H9 (cell line): ENCODE data around the gene DIP2C. TPM values are rescaled to one million over a fixed set of nuclear protein-coding genes. Genes with fewer than 3 reads are reported as not detected.

Source experiments
- DNase-seq: peaks from one replicate; pipeline ENCODE4 v3.0.0-alpha.2; 2017
- H2AFZ ChIP-seq: one replicate; pipeline ENCODE4 v1.6.1; 2013; ENCODE audit warnings: mild to moderate bottlenecking, low read length, control low read depth, moderate library complexity
- H2AK5ac ChIP-seq: 2 replicates; pipeline ENCODE4 v1.6.1; 2013; ENCODE audit warnings: low read length, control low read depth, mixed read lengths; ENCODE audit not compliant: insufficient read length
- H2BK120ac ChIP-seq: one replicate; pipeline ENCODE4 v1.6.1; 2013; ENCODE audit warnings: low read depth, mild to moderate bottlenecking, low read length, control low read depth, inconsistent platforms; ENCODE audit not compliant: poor library complexity, severe bottlenecking
- H2BK12ac ChIP-seq: 2 replicates; pipeline ENCODE4 v1.6.1; 2013; ENCODE audit warnings: low read length, control low read depth, mixed read lengths, low read depth; ENCODE audit not compliant: insufficient read length
- H2BK15ac ChIP-seq: 2 replicates; pipeline ENCODE4 v1.6.1; 2013; ENCODE audit warnings: low read depth, low read length, control low read depth
- H2BK20ac ChIP-seq: one replicate; pipeline ENCODE4 v1.6.1; 2013; ENCODE audit warnings: low read depth, mild to moderate bottlenecking, low read length, control low read depth, inconsistent platforms; ENCODE audit not compliant: poor library complexity, severe bottlenecking
- H2BK5ac ChIP-seq: 2 replicates; pipeline ENCODE4 v1.6.1; 2013; ENCODE audit warnings: low read length, control low read depth, mixed read lengths; ENCODE audit not compliant: insufficient read length
- H3K14ac ChIP-seq: 2 replicates; pipeline ENCODE4 v1.6.1; 2013; ENCODE audit warnings: low read length, control low read depth; ENCODE audit not compliant: insufficient read depth
- H3K18ac ChIP-seq: 2 replicates; pipeline ENCODE4 v1.6.1; 2013; ENCODE audit warnings: low read depth, mild to moderate bottlenecking, mixed read lengths, low read length, control low read depth; ENCODE audit not compliant: insufficient read length
- H3K23ac ChIP-seq: 2 replicates; pipeline ENCODE4 v1.6.1; 2013; ENCODE audit warnings: low read length, control low read depth, mixed read lengths, low read depth; ENCODE audit not compliant: insufficient read length
- H3K23me2 ChIP-seq: 2 replicates; pipeline ENCODE4 v1.6.1; 2013; ENCODE audit warnings: low read depth, mild to moderate bottlenecking, mixed read lengths, low read length, control low read depth; ENCODE audit not compliant: insufficient read length, poor library complexity, severe bottlenecking
- H3K27ac ChIP-seq: 2 replicates; pipeline ENCODE4 v1.5.1; 2013; ENCODE audit warnings: low read length, control low read depth, mixed read lengths, low read depth; ENCODE audit not compliant: insufficient read length
- H3K27me3 ChIP-seq: 2 replicates; pipeline ENCODE4 v1.6.1; 2013; ENCODE audit warnings: low read length, control low read depth, inconsistent platforms; ENCODE audit not compliant: insufficient read depth
- H3K4ac ChIP-seq: 2 replicates; pipeline ENCODE4 v1.6.1; 2013; ENCODE audit warnings: low read depth, mild to moderate bottlenecking, control low read depth, inconsistent platforms, low read length, moderate library complexity
- H3K4me1 ChIP-seq: 2 replicates; pipeline ENCODE4 v1.6.1; 2013; ENCODE audit warnings: low read length, control low read depth, inconsistent platforms; ENCODE audit not compliant: insufficient read depth
- H3K4me2 ChIP-seq: 2 replicates; pipeline ENCODE4 v1.6.1; 2013; ENCODE audit warnings: low read length, control low read depth, mixed read lengths; ENCODE audit not compliant: insufficient read length, insufficient read depth
- H3K56ac ChIP-seq: 2 replicates; pipeline ENCODE4 v1.6.1; 2013; ENCODE audit warnings: low read depth, mild to moderate bottlenecking, mixed read lengths, low read length, control low read depth; ENCODE audit not compliant: insufficient read length
- H3K79me1 ChIP-seq: 2 replicates; pipeline ENCODE4 v1.6.1; 2013; ENCODE audit warnings: low read depth, mild to moderate bottlenecking, moderate library complexity, low read length, control low read depth, inconsistent platforms; ENCODE audit not compliant: insufficient read depth, poor library complexity, severe bottlenecking
- H3K79me2 ChIP-seq: 2 replicates; pipeline ENCODE4 v1.6.1; 2013; ENCODE audit warnings: low read length, control low read depth, inconsistent platforms; ENCODE audit not compliant: insufficient read depth
- H3K9ac ChIP-seq: 2 replicates; pipeline ENCODE4 v1.6.1; 2013; ENCODE audit warnings: low read length, control low read depth, mixed read lengths; ENCODE audit not compliant: insufficient read length; ENCODE audit errors: extremely low read depth
- H3K9me3 ChIP-seq: one replicate; pipeline ENCODE4 v1.6.1; 2013; ENCODE audit warnings: low read depth, low read length, inconsistent platforms; ENCODE audit not compliant: control insufficient read depth
- H3T11ph ChIP-seq: one replicate; pipeline ENCODE4 v1.6.1; 2013; ENCODE audit warnings: mild to moderate bottlenecking, low read length, control low read depth, inconsistent platforms
- H4K20me1 ChIP-seq: one replicate; pipeline ENCODE4 v1.6.1; 2013; ENCODE audit not compliant: control insufficient read depth, insufficient read length, insufficient read depth
- H4K5ac ChIP-seq: 2 replicates; pipeline ENCODE4 v1.6.1; 2013; ENCODE audit warnings: low read depth, mild to moderate bottlenecking, mixed read lengths, low read length, control low read depth; ENCODE audit not compliant: insufficient read length
- H4K8ac ChIP-seq: replicated peaks from 2 replicates; pipeline ENCODE4 v1.6.1; 2013; ENCODE audit warnings: low read length, control low read depth, mixed read lengths, low read depth; ENCODE audit not compliant: insufficient read length
- H4K91ac ChIP-seq: 2 replicates; pipeline ENCODE4 v1.6.1; 2013; ENCODE audit warnings: low read depth, mild to moderate bottlenecking, moderate library complexity, mixed read lengths, low read length, control low read depth; ENCODE audit not compliant: insufficient read length
- H3K27ac Mint-ChIP-seq, 3 experiments: 2 replicates in 2 of 3; 3 replicates in 1 of 3; pipeline ENCODE4 v1.8.0; 2020 to 2021; ENCODE audit warnings: mixed read lengths in 3 of 3, mild to moderate bottlenecking in 1 of 3, moderate library complexity in 1 of 3
- H3K27me3 Mint-ChIP-seq: 2 replicates; pipeline ENCODE4 v1.8.0; 2021; ENCODE audit warnings: low read depth, mild to moderate bottlenecking, moderate library complexity, mixed read lengths
- H3K36me3 Mint-ChIP-seq, 3 experiments: 2 replicates in 2 of 3; 3 replicates in 1 of 3; pipeline ENCODE4 v1.8.0; 2020 to 2021; ENCODE audit warnings: low read depth in 3 of 3, mixed read lengths in 3 of 3; ENCODE audit not compliant: insufficient read depth in 1 of 3
- H3K4me1 Mint-ChIP-seq, 2 experiments: 2 replicates each; pipeline ENCODE4 v1.8.0; 2020; ENCODE audit warnings: mixed read lengths in 2 of 2
- H3K4me3 Mint-ChIP-seq, 2 experiments: 2 replicates in 1 of 2; 3 replicates in 1 of 2; pipeline ENCODE4 v1.8.0; 2020 to 2021; ENCODE audit warnings: mild to moderate bottlenecking in 2 of 2, mixed read lengths in 2 of 2, moderate library complexity in 1 of 2
- H3K9me3 Mint-ChIP-seq, 2 experiments: 2 replicates in 1 of 2; 3 replicates in 1 of 2; pipeline ENCODE4 v1.8.0; 2020; ENCODE audit warnings: mild to moderate bottlenecking in 2 of 2, mixed read lengths in 2 of 2, moderate library complexity in 1 of 2
- WGBS: extraction: QIAGEN DNeasy Blood & Tissue Kit; methylation state at CpG from one replicate; pipeline ENCODE4 v1.1.7; 2013; ENCODE audit warnings: missing lambda C conversion rate, low lambda C conversion rate, mixed read lengths; ENCODE audit not compliant: insufficient read length; ENCODE audit errors: extremely low coverage; 5-methylcytosine and 5-hydroxymethylcytosine counted together
- total RNA-seq: library from RNA; stranded (reverse); gene quantifications from 2 replicates; pipeline ENCODE4 v1.2.1, GENCODE V29; 2021
- TF ChIP-seq, protein P1 (sequence below): fragments of 200-600 bp; sonication (generic); conservative IDR thresholded peaks from 3 replicates; pipeline ENCODE4 v1.8.0; 2021; ENCODE audit warnings: antibody characterized with exemption, mild to moderate bottlenecking

Gene DIP2C
- total RNA-seq, 1 experiment from 2014 or later: 7.9 TPM

DNA sequence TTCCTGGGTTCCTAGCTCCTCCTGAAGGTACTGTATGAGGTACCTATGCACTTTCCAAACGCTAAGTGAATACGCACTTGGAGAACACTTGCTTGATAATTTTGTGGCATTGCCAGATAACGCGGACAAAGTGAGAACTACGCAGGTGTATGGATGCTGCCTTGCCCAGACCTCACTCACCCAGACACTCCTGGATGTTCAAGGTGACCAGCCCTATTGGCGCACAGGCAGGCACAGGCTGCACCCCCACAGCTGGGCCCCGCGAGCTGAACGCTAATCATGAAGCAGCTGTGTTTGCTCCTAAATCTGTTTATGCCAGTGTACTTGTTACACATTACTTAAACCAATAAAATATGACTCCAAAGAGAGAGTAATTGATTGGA, 27.3 kb downstream of the DIP2C start:
- Histone ChIP-seq H3K18ac (no peak overlapping the region), H2BK20ac (no peak overlapping the region), H2BK15ac (no peak overlapping the region), H3K9me3 (no peaks in the 10 kb centered on the region), H2AK5ac (no peak overlapping the region), H4K91ac (no peak overlapping the region), H2BK12ac (no peak overlapping the region), H3K79me2 (peaks cover 4% of the 10 kb centered on the region; the same call in 1 of the 2 replicates), H3K4me1 (peaks cover 6% of the 10 kb centered on the region; the same call in 1 of the 2 replicates), H2BK5ac (no peak overlapping the region), H3K14ac (no peak overlapping the region), H3K4ac (no peak overlapping the region), H2BK120ac (no peak overlapping the region), H3K27ac (no peak overlapping the region), H4K8ac (no peak overlapping the region), H3T11ph (no peak overlapping the region), H3K9ac (no peak overlapping the region), H2AFZ (no peak overlapping the region), H4K5ac (no peak overlapping the region), H3K79me1 (peaks cover 3% of the 10 kb centered on the region), H3K27me3 (no peaks in the 10 kb centered on the region), H3K56ac (no peak overlapping the region), H3K23ac (no peak overlapping the region), H3K23me2 (no peaks in the 10 kb centered on the region), H4K20me1 (no peaks in the 10 kb centered on the region), H3K4me2 (no peak overlapping the region)
- H3K4me1 Mint-ChIP-seq: peaks cover 13 to 19% of the 10 kb centered on the region in 2 experiments
- no peaks in the 10 kb centered on the region for H3K36me3 Mint-ChIP-seq
- no peak overlapping the region for H3K27ac Mint-ChIP-seq
- H3K4me3 Mint-ChIP-seq: no peak overlapping the region
- TF ChIP-seq, protein P1, sequence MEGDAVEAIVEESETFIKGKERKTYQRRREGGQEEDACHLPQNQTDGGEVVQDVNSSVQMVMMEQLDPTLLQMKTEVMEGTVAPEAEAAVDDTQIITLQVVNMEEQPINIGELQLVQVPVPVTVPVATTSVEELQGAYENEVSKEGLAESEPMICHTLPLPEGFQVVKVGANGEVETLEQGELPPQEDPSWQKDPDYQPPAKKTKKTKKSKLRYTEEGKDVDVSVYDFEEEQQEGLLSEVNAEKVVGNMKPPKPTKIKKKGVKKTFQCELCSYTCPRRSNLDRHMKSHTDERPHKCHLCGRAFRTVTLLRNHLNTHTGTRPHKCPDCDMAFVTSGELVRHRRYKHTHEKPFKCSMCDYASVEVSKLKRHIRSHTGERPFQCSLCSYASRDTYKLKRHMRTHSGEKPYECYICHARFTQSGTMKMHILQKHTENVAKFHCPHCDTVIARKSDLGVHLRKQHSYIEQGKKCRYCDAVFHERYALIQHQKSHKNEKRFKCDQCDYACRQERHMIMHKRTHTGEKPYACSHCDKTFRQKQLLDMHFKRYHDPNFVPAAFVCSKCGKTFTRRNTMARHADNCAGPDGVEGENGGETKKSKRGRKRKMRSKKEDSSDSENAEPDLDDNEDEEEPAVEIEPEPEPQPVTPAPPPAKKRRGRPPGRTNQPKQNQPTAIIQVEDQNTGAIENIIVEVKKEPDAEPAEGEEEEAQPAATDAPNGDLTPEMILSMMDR: no peak
- no peak for DNase-seq
- no peaks in the 10 kb centered on the region for H3K9me3 Mint-ChIP-seq
- H3K27me3 Mint-ChIP-seq: no peaks in the 10 kb centered on the region
- WGBS: no CpG with 5 or more reads among the region's 9 CpGs
